HepG2 (cell line): ENCODE measurements around the gene NSD2. TPM values are rescaled to one million over a fixed set of nuclear protein-coding genes. Genes with fewer than 3 reads are reported as not detected.

Experiments used
- ATAC-seq: fragments of 200-7000 bp; cut with Tn5 transposase; 3 replicates; pipeline ENCODE4 v1.9.1; 2020; ENCODE audit warnings: mild to moderate bottlenecking, moderate library complexity
- BruUV-seq: library from RNA; stranded (reverse); fragments of 400-500 nt; replicated peaks from 2 replicates; lab custom pipeline; 2021; lab: Mats Ljungman, UMichigan
- CTCF ChIA-PET: fragments of 300-600 bp; formaldehyde crosslinking; extraction: SDS; loops from one replicate; lab custom pipeline; 2021; ENCODE audit warnings: low total read pairs, inconsistent platforms, low intra/inter-chr PET ratio; lab: Yijun Ruan, JAX
- POLR2A ChIA-PET: fragments of 350-600 bp; sonication (Branson Sonifier 250); formaldehyde crosslinking; loops from one replicate; lab custom pipeline; 2020; ENCODE audit warnings: antibody characterized with exemption, inconsistent platforms; lab: Yijun Ruan, JAX
- DNase-seq: peaks from one replicate; pipeline ENCODE4 v3.0.0-alpha.2; 2015; ENCODE audit warnings: low spot score
- FAIRE-seq: peaks from 3 replicates; lab custom pipeline; 2011; peaks lifted over from hg19 to GRCh38; lab: Jason Lieb, UNC
- H2AFZ ChIP-seq: one replicate; pipeline ENCODE4 v1.6.1; 2011; ENCODE audit warnings: low read length, inconsistent platforms
- H3K27ac ChIP-seq: fragments of 300-600 bp; 3 replicates; pipeline ENCODE4 v1.8.0; 2011; ENCODE audit warnings: mixed run types, mild to moderate bottlenecking, mixed read lengths, low read length, inconsistent platforms; ENCODE audit not compliant: insufficient read depth; ENCODE audit errors: extremely low read length
- H3K27me3 ChIP-seq, 2 experiments: fragments of 200-600 bp in 1 of 2; 2 replicates in 1 of 2; 3 replicates in 1 of 2; pipeline versions ENCODE4 v1.6.0 to v1.8.0; 2011; ENCODE audit warnings: low read length in 2 of 2, mild to moderate bottlenecking in 2 of 2, moderate library complexity in 2 of 2, inconsistent platforms in 1 of 2; ENCODE audit not compliant: insufficient read depth in 2 of 2, control insufficient read depth in 1 of 2
- H3K36me3 ChIP-seq, 2 experiments: fragments of 200-600 bp in 1 of 2; replicated peaks in 1 of 2; 2 replicates in 1 of 2; 3 replicates in 1 of 2; pipeline versions ENCODE4 v1.5.1 to v1.8.0; 2011; ENCODE audit warnings: low read length in 2 of 2, inconsistent platforms in 1 of 2; ENCODE audit not compliant: insufficient read depth in 2 of 2, control insufficient read depth in 1 of 2
- H3K4me1 ChIP-seq: 2 replicates; pipeline ENCODE4 v1.5.1; 2012; ENCODE audit warnings: low read length, inconsistent platforms; ENCODE audit not compliant: insufficient read depth
- H3K4me2 ChIP-seq: 2 replicates; pipeline ENCODE4 v1.6.0; 2011; ENCODE audit warnings: low read depth, low read length, inconsistent platforms
- H3K4me3 ChIP-seq, 3 experiments: fragments of 200-600 bp in 1 of 3; sonication (generic), shearing (Covaris generic) in 1 of 3; replicated peaks in 1 of 3; 2 replicates each; pipeline ENCODE4 v1.5.1; 2011 to 2016; ENCODE audit warnings: low read length in 3 of 3, inconsistent platforms in 2 of 3, low read depth in 2 of 3, mild to moderate bottlenecking in 2 of 3, control low read depth in 1 of 3, mixed read lengths in 1 of 3; ENCODE audit not compliant: insufficient read depth in 1 of 3
- H3K79me2 ChIP-seq: one replicate; pipeline ENCODE4 v1.6.1; 2011; ENCODE audit warnings: low read length, inconsistent platforms; ENCODE audit not compliant: insufficient read depth
- H3K9ac ChIP-seq: 2 replicates; pipeline ENCODE4 v1.6.0; 2011; ENCODE audit warnings: mild to moderate bottlenecking, low read depth, low read length, inconsistent platforms; ENCODE audit not compliant: insufficient read depth
- H3K9me3 ChIP-seq: 2 replicates; pipeline ENCODE4 v1.5.1; 2012; ENCODE audit warnings: mild to moderate bottlenecking, low read length
- H4K20me1 ChIP-seq: 2 replicates; pipeline ENCODE4 v1.6.0; 2011; ENCODE audit warnings: inconsistent platforms, mild to moderate bottlenecking, low read length, moderate library complexity; ENCODE audit not compliant: insufficient read depth
- CBFB ChIP-seq: sonication (generic); formaldehyde crosslinking; IDR thresholded peaks from 2 replicates; pipeline ENCODE4 v1.4.0; 2020; ENCODE audit warnings: missing genetic modification reagents
- HNF4A ChIP-seq: sonication (generic); formaldehyde crosslinking; IDR thresholded peaks from 2 replicates; pipeline ENCODE4 v1.4.0; 2020; ENCODE audit warnings: missing genetic modification reagents
- PAF1 ChIP-seq: IDR thresholded peaks from 2 replicates; pipeline ENCODE4 v1.6.1; 2016; ENCODE audit warnings: missing genetic modification reagents, missing compliant biosample characterization
- RXRB ChIP-seq: IDR thresholded peaks from 2 replicates; pipeline ENCODE4 v1.6.1; 2016; ENCODE audit warnings: borderline replicate concordance, missing genetic modification reagents, missing compliant biosample characterization
- ZNF460 ChIP-seq: sonication (generic); formaldehyde crosslinking; IDR thresholded peaks from 2 replicates; pipeline ENCODE4 v1.5.1; 2020; ENCODE audit warnings: missing genetic modification reagents, mild to moderate bottlenecking, borderline replicate concordance
- ZNF770 ChIP-seq: sonication (generic); formaldehyde crosslinking; IDR thresholded peaks from 2 replicates; pipeline ENCODE4 v1.5.0; 2020; ENCODE audit warnings: mild to moderate bottlenecking, missing genetic modification reagents
- ZSCAN31 ChIP-seq: sonication (generic); formaldehyde crosslinking; IDR thresholded peaks from 2 replicates; pipeline ENCODE4 v1.5.0; 2020; ENCODE audit warnings: low read depth, mild to moderate bottlenecking, missing genetic modification reagents
- WGBS: methylation state at CpG from one replicate; pipeline ENCODE4 v1.1.6; 2017; ENCODE audit warnings: low lambda C conversion rate; 5-methylcytosine and 5-hydroxymethylcytosine counted together
- in situ Hi-C: cut with HindIII; loops from 2 replicates; pipeline ENCODE4 v1.10.0; 2017; ENCODE audit warnings: low pct_unique_long_range_greater_than_20kb; ENCODE audit not compliant: extremely low pct_ligation_motif_present
- intact Hi-C: fragments of 100-400 bp; cut with micrococcal nuclease; formaldehyde crosslinking; loops from one replicate; pipeline ENCODE4 v1.10.0; 2022; ENCODE audit not compliant: unreplicated experiment
- polyA plus RNA-seq, 8 experiments: library from polyadenylated mRNA; depleted of rRNA in 3 of 8; stranded (reverse) in 7 of 8; unstranded in 1 of 8; fragments of >200 nt; fragmentation: Illumina TruSeq in 4 of 8; extraction: Trizol in 4 of 8; gene quantifications; 2 replicates each; pipeline versions ENCODE4 v1.2.1 to v1.2.3, GENCODE V29; 2011 to 2016; ENCODE audit warnings: low read depth in 4 of 8, missing spikeins in 1 of 8, mixed read lengths in 1 of 8; ENCODE audit not compliant: insufficient read depth in 1 of 8
- total RNA-seq, 5 experiments: library from RNA; depleted of rRNA; stranded (reverse); fragments of >200 nt; fragmentation: Illumina TruSeq; extraction: Trizol; gene quantifications; 2 replicates each; pipeline ENCODE4 v1.2.3, GENCODE V29; 2016; ENCODE audit warnings: low read depth in 1 of 5
- TF ChIP-seq, protein P1 (sequence below): sonication (generic); formaldehyde crosslinking; IDR thresholded peaks from 2 replicates; pipeline ENCODE4 v1.4.0; 2020; ENCODE audit warnings: missing genetic modification reagents, borderline replicate concordance
- TF ChIP-seq, protein P2 (sequence below): sonication (generic); formaldehyde crosslinking; IDR thresholded peaks from 2 replicates; pipeline ENCODE4 v1.5.0; 2020; ENCODE audit warnings: mild to moderate bottlenecking, low read depth, missing genetic modification reagents, borderline replicate concordance

NSD2 gene
- total and polyA plus RNA-seq, 2 of the 13 experiments (the other 11 are each of a cell fraction or from before 2014, with no cell fraction given), result 22.0 to 65.9 TPM

- TF ChIP-seq, protein P1, sequence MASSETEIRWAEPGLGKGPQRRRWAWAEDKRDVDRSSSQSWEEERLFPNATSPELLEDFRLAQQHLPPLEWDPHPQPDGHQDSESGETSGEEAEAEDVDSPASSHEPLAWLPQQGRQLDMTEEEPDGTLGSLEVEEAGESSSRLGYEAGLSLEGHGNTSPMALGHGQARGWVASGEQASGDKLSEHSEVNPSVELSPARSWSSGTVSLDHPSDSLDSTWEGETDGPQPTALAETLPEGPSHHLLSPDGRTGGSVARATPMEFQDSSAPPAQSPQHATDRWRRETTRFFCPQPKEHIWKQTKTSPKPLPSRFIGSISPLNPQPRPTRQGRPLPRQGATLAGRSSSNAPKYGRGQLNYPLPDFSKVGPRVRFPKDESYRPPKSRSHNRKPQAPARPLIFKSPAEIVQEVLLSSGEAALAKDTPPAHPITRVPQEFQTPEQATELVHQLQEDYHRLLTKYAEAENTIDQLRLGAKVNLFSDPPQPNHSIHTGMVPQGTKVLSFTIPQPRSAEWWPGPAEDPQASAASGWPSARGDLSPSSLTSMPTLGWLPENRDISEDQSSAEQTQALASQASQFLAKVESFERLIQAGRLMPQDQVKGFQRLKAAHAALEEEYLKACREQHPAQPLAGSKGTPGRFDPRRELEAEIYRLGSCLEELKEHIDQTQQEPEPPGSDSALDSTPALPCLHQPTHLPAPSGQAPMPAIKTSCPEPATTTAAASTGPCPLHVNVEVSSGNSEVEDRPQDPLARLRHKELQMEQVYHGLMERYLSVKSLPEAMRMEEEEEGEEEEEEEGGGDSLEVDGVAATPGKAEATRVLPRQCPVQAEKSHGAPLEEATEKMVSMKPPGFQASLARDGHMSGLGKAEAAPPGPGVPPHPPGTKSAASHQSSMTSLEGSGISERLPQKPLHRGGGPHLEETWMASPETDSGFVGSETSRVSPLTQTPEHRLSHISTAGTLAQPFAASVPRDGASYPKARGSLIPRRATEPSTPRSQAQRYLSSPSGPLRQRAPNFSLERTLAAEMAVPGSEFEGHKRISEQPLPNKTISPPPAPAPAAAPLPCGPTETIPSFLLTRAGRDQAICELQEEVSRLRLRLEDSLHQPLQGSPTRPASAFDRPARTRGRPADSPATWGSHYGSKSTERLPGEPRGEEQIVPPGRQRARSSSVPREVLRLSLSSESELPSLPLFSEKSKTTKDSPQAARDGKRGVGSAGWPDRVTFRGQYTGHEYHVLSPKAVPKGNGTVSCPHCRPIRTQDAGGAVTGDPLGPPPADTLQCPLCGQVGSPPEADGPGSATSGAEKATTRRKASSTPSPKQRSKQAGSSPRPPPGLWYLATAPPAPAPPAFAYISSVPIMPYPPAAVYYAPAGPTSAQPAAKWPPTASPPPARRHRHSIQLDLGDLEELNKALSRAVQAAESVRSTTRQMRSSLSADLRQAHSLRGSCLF (CRISPR knock-in tag), result no peak
- TF ChIP-seq PAF1 (CRISPR knock-in tag), result no peak
- no peak for TF ChIP-seq ZSCAN31 (CRISPR knock-in tag)
Observed at GRCh38 chr4:1896658-1896991, 25.4 kb downstream of the NSD2 start (continued).

- DNase-seq (no peak), ATAC-seq (no peak), FAIRE-seq (no peak)
- in situ Hi-C loops (no loop called here), intact Hi-C loops (loop anchor here (2.0 to 5.0 kb wide), 2 partner anchors 41 to 86 kb away; partner anchors contain the start of gene LETM1)
- H3K9ac ChIP-seq, result no peak overlapping the region
- H3K27ac ChIP-seq, result no peak overlapping the region
- ChIA-PET POLR2A (no interaction called here), CTCF (no interaction called here)
- TF ChIP-seq CBFB (CRISPR knock-in tag), result no peak
- TF ChIP-seq, protein P2, sequence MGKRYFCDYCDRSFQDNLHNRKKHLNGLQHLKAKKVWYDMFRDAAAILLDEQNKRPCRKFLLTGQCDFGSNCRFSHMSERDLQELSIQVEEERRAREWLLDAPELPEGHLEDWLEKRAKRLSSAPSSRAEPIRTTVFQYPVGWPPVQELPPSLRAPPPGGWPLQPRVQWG (CRISPR knock-in tag), result no peak
- no peak for TF ChIP-seq RXRB (CRISPR knock-in tag)
- peak; percentile 90 for TF ChIP-seq ZNF770 (CRISPR knock-in tag)
- TF ChIP-seq ZNF460, result peak; percentile 76
- peak; percentile 30 for TF ChIP-seq HNF4A (CRISPR knock-in tag)
- peaks cover 39% of the 10 kb centered on the region for H3K4me1 ChIP-seq
- no peak overlapping the region for H3K4me3 ChIP-seq
- H4K20me1 ChIP-seq, result peaks cover 19% of the 10 kb centered on the region
- peaks cover 13 to 48% of the 10 kb centered on the region in 2 experiments for H3K36me3 ChIP-seq
- BruUV-seq, result no TSS peak
- 95% methylated on average over 6 of the region's 6 CpGs for WGBS
- H2AFZ ChIP-seq, result no peak overlapping the region
- peaks cover 87% of the 10 kb centered on the region for H3K79me2 ChIP-seq
- H3K27me3 ChIP-seq, result no peaks in the 10 kb centered on the region
- no peaks in the 10 kb centered on the region for H3K9me3 ChIP-seq
- no peak overlapping the region for H3K4me2 ChIP-seq
Observed at GRCh38 chr4:1898007-1898406, 26.8 kb downstream of the NSD2 start.
